ACHN (cell line): ENCODE data around the gene PHF14.
A peak's percentile ranks its signal among the peaks of the same experiment; 100 is the strongest.
"Not testable (repeated sequence)": the region's sequence is repeated elsewhere in the genome, so short reads cannot be mapped to it uniquely, and the experiment has no call there.

Experiments
- DNase-seq: peaks from one replicate; pipeline ENCODE4 v3.0.0-alpha.2; 2015
- in situ Hi-C: cut with HindIII; loops from 2 replicates; pipeline ENCODE4 v1.10.0; 2017; ENCODE audit warnings: low sequenced_read_pairs, low pct_ligation_motif_present, low pct_unique_long_range_greater_than_20kb

Gene PHF14

DNA sequence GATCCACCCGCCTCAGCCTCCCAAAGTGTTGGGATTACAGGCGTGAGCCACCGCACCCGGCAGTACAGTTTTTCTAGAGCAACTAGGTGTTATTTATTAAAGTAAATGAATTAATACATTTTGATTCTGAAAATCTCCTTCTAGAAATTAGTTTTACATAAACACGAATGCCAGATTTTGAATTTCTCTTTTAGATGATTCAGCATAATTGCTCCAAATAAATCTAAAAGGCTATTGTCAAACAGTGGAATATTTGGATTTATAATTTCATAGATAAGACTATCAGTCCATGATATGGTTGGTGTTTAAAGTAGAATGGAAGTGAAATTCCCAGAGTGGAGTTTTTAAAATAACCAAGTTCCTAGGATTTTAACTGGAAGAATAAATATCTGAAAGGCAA is 1.5 kb upstream of the PHF14 start:
- DNase-seq = no peak
- in situ Hi-C loops = no loop called here

DNA sequence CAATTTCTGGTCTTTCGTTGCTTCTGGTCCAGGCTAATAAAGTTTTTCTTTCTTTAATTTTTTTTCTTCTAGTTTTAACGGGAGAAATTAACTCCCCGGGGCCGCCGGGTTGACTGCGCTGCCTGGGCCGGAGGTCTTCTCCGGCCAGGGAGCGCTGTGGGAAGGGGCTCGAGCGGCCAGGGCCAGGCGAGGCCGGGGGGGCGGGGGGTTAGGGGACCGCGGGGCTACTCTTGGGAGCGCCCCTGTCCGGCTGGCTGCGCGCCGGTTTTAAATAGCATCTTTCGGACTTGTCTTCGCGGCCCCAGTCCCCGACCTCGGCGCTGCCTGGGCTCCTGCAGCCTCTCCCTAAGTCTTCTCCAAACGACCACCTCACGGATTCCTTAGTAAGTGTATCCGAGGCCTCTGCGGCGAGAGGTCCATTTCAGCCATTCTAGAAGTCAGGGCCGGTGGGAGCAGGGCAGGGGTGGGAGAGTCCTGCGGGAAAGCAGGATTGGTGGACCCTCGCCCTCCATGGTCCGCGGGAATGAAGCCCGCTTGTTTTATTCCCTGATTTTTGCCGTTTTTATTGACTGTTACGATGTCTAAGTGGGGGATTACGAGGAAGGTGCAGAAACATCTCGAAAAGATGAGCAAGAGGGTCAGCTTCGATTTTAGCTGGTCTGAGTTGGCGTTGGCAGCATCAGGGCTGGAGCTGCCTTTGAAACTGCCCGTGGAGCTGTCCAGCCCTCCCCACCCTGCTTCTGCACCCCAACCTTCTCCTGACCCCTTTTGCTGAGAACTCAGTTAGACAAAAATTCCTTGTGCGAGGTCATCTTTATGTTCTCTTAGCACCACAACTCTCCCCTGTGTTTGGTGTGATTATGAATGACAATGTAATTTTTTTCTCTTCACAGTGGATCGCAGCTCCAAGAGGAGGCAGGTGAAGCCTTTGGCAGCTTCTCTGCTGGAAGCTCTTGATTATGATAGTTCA is 555 bp downstream of the PHF14 start:
- peak; percentile 62 for DNase-seq
- in situ Hi-C loops = no loop called here

- no peak for DNase-seq
- in situ Hi-C loops = no loop called here
These were observed 3.4 kb downstream of the PHF14 start for GRCh38 chr7:10977113-10977512.

- in situ Hi-C loops = no loop called here
- DNase-seq = no peak
These were observed 7.6 kb downstream of the PHF14 start for GRCh38 chr7:10981317-10981716.

DNA sequence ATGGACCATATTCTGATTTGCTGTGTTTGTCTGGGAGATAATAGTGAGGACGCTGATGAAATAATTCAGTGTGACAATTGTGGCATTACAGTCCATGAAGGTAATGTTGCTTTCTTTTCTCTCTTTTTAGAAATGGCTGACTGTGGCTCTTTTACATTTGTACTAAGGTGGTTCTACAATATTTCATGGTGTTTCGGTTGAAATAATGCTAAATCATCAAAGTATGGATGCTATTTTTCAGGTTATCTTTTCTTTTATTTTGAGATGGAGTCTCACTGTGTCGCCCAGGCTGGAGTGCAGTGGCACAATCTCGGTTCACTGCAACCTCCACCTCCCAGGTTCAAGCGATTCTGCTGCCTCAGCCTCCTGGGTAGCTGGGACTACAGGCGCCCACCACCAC is 17.1 kb downstream of the PHF14 start:
- DNase-seq, in situ Hi-C loops: not testable (repeated sequence)

DNA sequence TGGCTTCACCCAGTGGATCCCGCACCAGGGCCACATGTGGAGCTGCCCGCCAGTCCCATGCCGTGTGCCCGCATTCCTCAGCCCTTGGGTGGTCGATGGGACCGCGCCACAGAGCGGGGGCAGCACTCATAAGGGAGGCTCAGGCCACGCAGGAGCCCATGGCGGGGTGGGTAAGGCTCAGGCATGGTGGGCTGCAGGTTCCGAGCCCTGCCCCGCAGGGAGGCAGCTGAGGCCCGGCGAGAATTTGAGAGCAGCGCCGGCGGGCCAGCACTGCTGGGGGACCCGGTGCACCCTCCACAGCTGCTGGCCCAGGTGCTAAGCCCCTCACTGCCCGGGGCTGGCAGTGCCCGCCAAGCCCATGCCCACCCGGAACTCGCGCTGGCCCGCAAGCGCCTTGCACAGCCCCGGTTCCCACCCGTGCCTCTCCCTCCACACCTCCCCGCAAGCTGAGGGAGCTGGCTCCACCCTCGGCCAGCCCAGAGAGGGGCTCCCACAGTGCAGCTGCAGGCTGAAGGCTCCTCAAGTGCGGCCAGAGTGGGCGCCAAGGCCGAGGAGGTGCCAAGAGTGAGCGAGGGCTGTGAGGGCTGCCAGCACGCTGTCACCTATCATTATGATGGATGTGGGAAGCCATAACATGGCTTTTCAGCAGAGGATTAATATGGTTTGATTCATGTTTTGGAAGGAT is 22.0 kb downstream of the PHF14 start:
- in situ Hi-C loops, DNase-seq: not testable (repeated sequence)

DNA sequence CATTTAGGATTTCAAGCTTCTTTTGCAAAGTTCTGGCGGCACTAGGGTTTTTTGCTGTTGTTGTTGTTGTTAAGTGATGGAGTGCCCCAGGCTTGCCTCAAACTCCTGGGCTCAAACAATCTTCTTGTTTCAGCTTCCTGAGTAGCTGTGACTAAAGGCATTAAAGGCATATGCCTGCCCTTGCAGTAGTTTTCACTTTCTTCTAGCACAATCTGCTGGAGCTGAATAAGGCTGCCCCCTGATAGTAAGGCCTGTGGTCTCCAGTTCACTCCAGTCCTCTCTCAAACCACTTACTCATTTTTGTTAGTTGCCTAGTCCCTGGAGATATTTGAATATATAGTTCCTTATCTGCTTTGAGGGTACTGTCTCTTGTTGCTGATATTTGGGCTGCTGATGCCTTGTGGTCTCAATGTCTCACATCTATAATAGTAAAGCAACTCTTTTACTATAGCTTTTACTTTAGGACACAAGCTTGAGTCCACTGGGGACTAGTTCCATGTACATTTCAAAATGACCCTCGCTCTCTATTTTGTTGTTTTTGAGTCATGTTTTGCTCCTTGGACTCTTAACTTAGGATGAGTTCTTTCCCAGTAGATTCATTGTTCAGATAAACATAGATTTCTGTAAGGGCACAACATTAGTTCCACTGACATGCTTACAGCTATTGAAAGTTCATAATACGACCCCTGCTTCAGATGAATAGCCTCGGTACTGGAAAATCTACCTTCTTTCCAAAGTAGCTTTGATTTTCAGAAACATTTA is 25.5 kb downstream of the PHF14 start:
- DNase-seq = no peak
- in situ Hi-C loops = no loop called here

GRCh38 chr7:11005202-11005601 is 31.5 kb downstream of the PHF14 start:
- in situ Hi-C loops = no loop called here
- DNase-seq = no peak

DNA sequence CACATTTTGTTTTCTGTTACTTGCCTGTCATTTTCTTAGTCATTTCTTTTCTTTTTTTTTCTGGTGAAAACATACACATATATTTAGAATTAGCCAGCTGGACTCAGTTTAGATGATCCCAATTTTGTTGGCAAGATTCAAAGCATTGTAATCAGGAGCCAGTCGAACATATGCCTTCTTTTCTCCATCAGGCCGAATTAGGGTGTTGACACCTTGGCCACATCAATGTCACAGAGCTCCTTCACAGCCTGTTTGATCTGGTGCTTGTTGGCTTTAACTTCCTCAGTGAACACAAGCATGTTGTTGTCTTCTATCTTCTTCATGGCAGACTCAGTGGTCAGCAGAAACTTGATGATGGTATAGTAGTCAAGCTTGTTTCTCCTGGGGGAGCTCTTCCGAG is 32.6 kb downstream of the PHF14 start:
- no peak for DNase-seq
- in situ Hi-C loops = no loop called here

- in situ Hi-C loops = no loop called here
- DNase-seq = no peak
These were observed 36.0 kb downstream of the PHF14 start for GRCh38 chr7:11009631-11010030.

- in situ Hi-C loops = no loop called here
These were observed 47.8 kb downstream of the PHF14 start for GRCh38 chr7:11021468-11021867.

DNA sequence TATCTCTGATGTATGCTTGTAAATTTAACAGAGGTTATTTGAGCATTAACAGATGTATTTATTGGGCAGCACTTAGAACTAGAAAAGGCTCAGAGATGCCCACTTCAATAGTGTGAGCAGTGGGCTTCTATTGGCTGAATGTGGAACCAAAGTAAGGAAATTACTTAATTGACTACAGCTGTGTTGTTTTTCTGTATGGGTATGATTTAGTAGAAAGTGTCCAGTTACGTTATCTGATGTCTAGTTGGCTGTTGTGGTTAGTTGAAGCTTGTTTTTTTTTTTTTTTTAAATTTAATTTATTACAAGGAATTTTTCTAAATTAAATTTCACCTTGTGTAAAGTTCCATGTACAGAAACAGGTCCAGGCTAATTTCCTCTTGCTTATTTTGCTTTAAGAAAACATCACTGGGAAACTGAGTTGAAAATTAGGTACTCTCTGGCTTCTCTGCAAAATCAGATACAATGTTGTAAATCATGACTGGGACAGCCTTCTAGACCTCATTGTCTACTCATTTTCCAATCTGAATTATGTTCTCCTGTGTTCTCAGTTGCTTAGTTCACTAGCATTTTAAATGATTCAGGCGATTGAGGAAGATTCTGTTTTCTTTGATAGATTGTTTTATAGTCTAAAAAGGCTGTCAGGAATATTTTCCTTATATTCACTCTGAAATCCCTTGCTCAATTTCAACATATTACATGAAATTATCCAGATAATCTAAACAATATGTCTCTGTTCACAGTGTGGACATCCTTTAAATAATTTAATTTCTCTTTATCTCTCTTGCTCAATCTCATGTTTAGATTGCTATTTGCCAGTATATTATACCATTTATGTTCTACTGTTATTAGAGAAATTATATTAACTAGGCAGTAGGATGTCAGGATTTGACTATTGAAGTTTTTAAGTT is 53.0 kb downstream of the PHF14 start:
- DNase-seq = no peak
- in situ Hi-C loops = no loop called here

More at GRCh38 chr7:11021468-11021867, 47.8 kb downstream of the PHF14 start:
- DNase-seq = no peak

GRCh38 chr7:11035661-11036060 is 62.0 kb downstream of the PHF14 start:
- in situ Hi-C loops = no loop called here
- DNase-seq = no peak

GRCh38 chr7:11039974-11040373 is 66.3 kb downstream of the PHF14 start:
- no peak for DNase-seq
- in situ Hi-C loops = no loop called here

DNA sequence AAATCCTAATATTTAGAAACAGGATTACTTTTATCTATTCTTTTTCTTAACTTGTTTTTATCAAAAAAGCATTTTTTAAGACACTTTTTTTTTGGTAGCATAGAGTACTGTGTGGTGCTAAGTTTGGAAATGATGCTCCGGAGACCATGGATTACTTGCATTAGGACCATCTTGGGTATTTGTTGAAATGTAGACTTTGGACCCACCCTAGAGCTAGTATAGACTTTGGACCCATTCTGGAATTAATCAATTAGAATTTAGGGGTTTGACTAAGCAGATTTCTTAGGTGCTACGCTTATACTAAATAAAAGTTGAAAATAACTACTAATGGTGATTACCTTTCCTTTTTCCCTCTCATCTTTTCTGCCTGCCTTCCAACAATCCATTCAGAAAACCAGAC is 80.4 kb downstream of the PHF14 start:
- DNase-seq = no peak
- in situ Hi-C loops = no loop called here

GRCh38 chr7:11060893-11061292 is 87.2 kb downstream of the PHF14 start:
- DNase-seq = no peak
- in situ Hi-C loops = no loop called here

DNA sequence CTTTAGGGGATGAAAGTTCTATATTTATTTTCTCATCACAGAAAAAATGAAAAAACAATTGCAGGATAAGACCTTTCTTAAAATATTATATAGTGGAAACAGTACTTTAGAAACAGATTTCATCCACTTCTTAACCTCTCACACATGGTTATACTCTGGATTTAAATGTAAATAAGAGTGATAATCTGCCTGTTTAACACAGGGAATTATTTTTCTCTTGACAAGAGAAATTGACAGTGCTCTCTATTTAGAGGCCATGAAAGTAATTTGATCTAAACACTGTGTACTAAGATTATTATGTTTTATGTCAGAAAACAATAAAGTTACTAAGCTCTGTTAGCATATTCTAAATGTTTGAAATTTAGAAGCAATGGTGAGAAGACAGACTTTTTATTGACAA is 88.4 kb downstream of the PHF14 start:
- DNase-seq = no peak
- in situ Hi-C loops = no loop called here

- no peak for DNase-seq
- in situ Hi-C loops = no loop called here
These were observed 95.9 kb downstream of the PHF14 start for GRCh38 chr7:11069591-11069990.
